H1 (cell line): ENCODE data around the gene SBF1. TPM values are rescaled to one million over a fixed set of nuclear protein-coding genes. Genes with fewer than 3 reads are reported as not detected.

Experiments used
- CTCF ChIA-PET: fragments of 300-600 bp; sonication (Branson Sonifier 250); formaldehyde crosslinking; loops from one replicate; lab custom pipeline; 2021; ENCODE audit not compliant: partially characterized antibody; lab: Charles Lee
- POLR2A ChIA-PET: fragments of 300-600 bp; sonication (Branson Sonifier 250); formaldehyde crosslinking; loops from one replicate; lab custom pipeline; 2021; ENCODE audit warnings: inconsistent platforms; ENCODE audit not compliant: partially characterized antibody; lab: Charles Lee
- DNase-seq, 2 experiments: peaks; one replicate each; pipeline versions ENCODE4 v3.0.0 to v3.0.0-alpha.2; 2010 to 2022; ENCODE audit warnings: low spot score in 2 of 2, low read depth in 1 of 2, mixed read lengths in 1 of 2
- FAIRE-seq: peaks from 2 replicates; lab custom pipeline; 2011; peaks lifted over from hg19 to GRCh38; lab: Jason Lieb, UNC
- H2AFZ ChIP-seq: 2 replicates; pipeline ENCODE4 v1.8.1; 2012; ENCODE audit warnings: low read length, inconsistent platforms
- H2AK5ac ChIP-seq: 2 replicates; pipeline ENCODE4 v1.6.1; 2013; ENCODE audit warnings: low read depth, low read length
- H2BK120ac ChIP-seq: replicated peaks from 2 replicates; pipeline ENCODE3; 2013; ENCODE audit warnings: low read depth, low read length, inconsistent platforms
- H2BK12ac ChIP-seq: 2 replicates; pipeline ENCODE4 v1.6.1; 2013; ENCODE audit warnings: low read depth, low read length
- H2BK15ac ChIP-seq: 2 replicates; pipeline ENCODE4 v1.6.1; 2013; ENCODE audit warnings: low read length
- H2BK20ac ChIP-seq: 2 replicates; pipeline ENCODE4 v1.6.1; 2013; ENCODE audit warnings: low read length
- H2BK5ac ChIP-seq: 2 replicates; pipeline ENCODE4 v1.6.1; 2013; ENCODE audit warnings: low read depth, low read length
- H3K14ac ChIP-seq: 2 replicates; pipeline ENCODE4 v1.6.1; 2013; ENCODE audit warnings: inconsistent platforms; ENCODE audit not compliant: insufficient read length
- H3K18ac ChIP-seq: 2 replicates; pipeline ENCODE4 v1.6.1; 2013; ENCODE audit warnings: low read length; ENCODE audit errors: extremely low read depth
- H3K23ac ChIP-seq: 2 replicates; pipeline ENCODE4 v1.6.1; 2013; ENCODE audit warnings: inconsistent platforms; ENCODE audit not compliant: insufficient read length
- H3K23me2 ChIP-seq: 2 replicates; pipeline ENCODE4 v1.6.1; 2013; ENCODE audit warnings: low read depth, low read length
- H3K27ac ChIP-seq: 2 replicates; pipeline ENCODE4 v1.6.1; 2011; ENCODE audit warnings: low read depth, low read length, inconsistent platforms
- H3K27me3 ChIP-seq, 4 experiments: replicated peaks in 1 of 4; 1 replicate in 1 of 4; 2 replicates in 3 of 4; pipeline versions ENCODE4 v1.6.1 to v1.8.1; 2011 to 2013; ENCODE audit warnings: low read length in 3 of 4, mild to moderate bottlenecking in 3 of 4, inconsistent platforms in 2 of 4, mixed read lengths in 2 of 4, moderate library complexity in 1 of 4; ENCODE audit not compliant: control insufficient read depth in 3 of 4, insufficient read depth in 3 of 4; ENCODE audit errors: extremely low read depth in 1 of 4
- H3K36me3 ChIP-seq, 4 experiments: 2 replicates each; pipeline versions ENCODE4 v1.6.1 to v1.8.1; 2011 to 2013; ENCODE audit warnings: mild to moderate bottlenecking in 4 of 4, low read length in 3 of 4, moderate library complexity in 2 of 4, control low read depth in 1 of 4, inconsistent platforms in 1 of 4; ENCODE audit not compliant: insufficient read depth in 4 of 4, control insufficient read depth in 2 of 4
- H3K4ac ChIP-seq: replicated peaks from 2 replicates; pipeline ENCODE3; 2013; ENCODE audit warnings: low read length, low read depth, mixed read lengths, inconsistent platforms; ENCODE audit not compliant: insufficient read length
- H3K4me1 ChIP-seq, 4 experiments: replicated peaks in 1 of 4; 1 replicate in 1 of 4; 2 replicates in 3 of 4; pipeline versions ENCODE4 v1.6.1 to v1.8.1; 2011 to 2013; ENCODE audit warnings: low read length in 3 of 4, inconsistent platforms in 2 of 4, mixed read lengths in 1 of 4; ENCODE audit not compliant: insufficient read depth in 4 of 4, control insufficient read depth in 3 of 4
- H3K4me2 ChIP-seq, 2 experiments: 2 replicates each; pipeline versions ENCODE4 v1.6.1 to v1.8.1; 2011 to 2013; ENCODE audit warnings: low read depth in 2 of 2, low read length in 2 of 2, control low read depth in 1 of 2, inconsistent platforms in 1 of 2, mild to moderate bottlenecking in 1 of 2; ENCODE audit not compliant: insufficient read depth in 1 of 2
- H3K4me3 ChIP-seq, 4 experiments: fragments of 200-600, 300-600 bp in 1 of 4; sonication (generic), shearing (Covaris generic), sonication (Bioruptor Twin) in 1 of 4; 2 replicates each; pipeline versions ENCODE4 v1.5.1 to v1.8.1; 2011 to 2016; ENCODE audit warnings: low read length in 4 of 4, low read depth in 3 of 4, control low read depth in 2 of 4, inconsistent platforms in 2 of 4, mild to moderate bottlenecking in 2 of 4, mixed read lengths in 1 of 4, moderate library complexity in 1 of 4; ENCODE audit not compliant: insufficient read depth in 2 of 4; ENCODE audit errors: extremely low read depth in 1 of 4
- H3K56ac ChIP-seq: replicated peaks from 2 replicates; pipeline ENCODE3; 2013; ENCODE audit warnings: low read depth, mild to moderate bottlenecking, mixed read lengths, low read length, inconsistent platforms; ENCODE audit not compliant: insufficient read length
- H3K79me1 ChIP-seq: 2 replicates; pipeline ENCODE4 v1.6.1; 2013; ENCODE audit warnings: low read depth, low read length, control low read depth
- H3K79me2 ChIP-seq, 2 experiments: 2 replicates each; pipeline versions ENCODE4 v1.6.1 to v1.8.1; 2012 to 2013; ENCODE audit warnings: low read length in 2 of 2, mild to moderate bottlenecking in 2 of 2, inconsistent platforms in 1 of 2; ENCODE audit not compliant: insufficient read depth in 2 of 2, control insufficient read depth in 1 of 2
- H3K9ac ChIP-seq, 4 experiments: replicated peaks in 1 of 4; 1 replicate in 1 of 4; 2 replicates in 3 of 4; pipeline versions ENCODE4 v1.6.1 to v1.8.1; 2011 to 2013; ENCODE audit warnings: low read depth in 3 of 4, low read length in 3 of 4, control low read depth in 2 of 4, mild to moderate bottlenecking in 2 of 4, moderate library complexity in 2 of 4, inconsistent platforms in 1 of 4; ENCODE audit errors: extremely low read depth in 1 of 4
- H3K9me3 ChIP-seq, 2 experiments: 2 replicates each; pipeline versions ENCODE4 v1.6.1 to v1.8.1; 2012 to 2013; ENCODE audit warnings: mild to moderate bottlenecking in 2 of 2, moderate library complexity in 2 of 2, control low read depth in 1 of 2, inconsistent platforms in 1 of 2, low read depth in 1 of 2, low read length in 1 of 2, mixed read lengths in 1 of 2; ENCODE audit not compliant: insufficient read depth in 2 of 2
- H4K20me1 ChIP-seq, 2 experiments: replicated peaks in 1 of 2; 2 replicates each; pipeline versions ENCODE3 to v1.8.1; 2011 to 2013; ENCODE audit warnings: inconsistent platforms in 2 of 2, low read length in 2 of 2, mild to moderate bottlenecking in 1 of 2; ENCODE audit not compliant: insufficient read depth in 2 of 2, control insufficient read depth in 1 of 2
- H4K5ac ChIP-seq: 2 replicates; pipeline ENCODE4 v1.6.1; 2013; ENCODE audit warnings: low read length, low read depth, mixed read lengths, inconsistent platforms; ENCODE audit not compliant: insufficient read length
- H4K8ac ChIP-seq: 2 replicates; pipeline ENCODE4 v1.8.0; 2013; ENCODE audit warnings: mild to moderate bottlenecking, moderate library complexity, low read length, inconsistent platforms; ENCODE audit not compliant: insufficient read depth; ENCODE audit errors: extremely low read depth
- H4K91ac ChIP-seq: replicated peaks from 2 replicates; pipeline ENCODE3; 2013; ENCODE audit warnings: low read length, mixed read lengths, inconsistent platforms; ENCODE audit not compliant: insufficient read length
- FOSL1 ChIP-seq: IDR thresholded peaks from 2 replicates; pipeline ENCODE4 v1.6.1; 2011; ENCODE audit warnings: mild to moderate bottlenecking, low read depth, low read length, moderate library complexity; ENCODE audit not compliant: insufficient read depth
- JUN ChIP-seq: IDR thresholded peaks from 2 replicates; pipeline ENCODE4 v1.6.1; 2011; ENCODE audit warnings: low read depth, mild to moderate bottlenecking, improper control_type of control experiment, low read length
- RBBP5 ChIP-seq: IDR thresholded peaks from 2 replicates; pipeline ENCODE4 v1.7.1; 2012; ENCODE audit warnings: low read depth, mild to moderate bottlenecking, inconsistent platforms, low read length, moderate library complexity, borderline replicate concordance
- SP4 ChIP-seq: IDR thresholded peaks from 2 replicates; pipeline ENCODE4 v1.6.1; 2012; ENCODE audit warnings: low read length, inconsistent platforms
- SRF ChIP-seq: IDR thresholded peaks from 2 replicates; pipeline ENCODE4 v1.6.1; 2011; ENCODE audit warnings: mild to moderate bottlenecking, low read depth, low read length, moderate library complexity
- TAF1 ChIP-seq: IDR thresholded peaks from 2 replicates; pipeline ENCODE4 v1.6.1; 2011; ENCODE audit warnings: mild to moderate bottlenecking, low read depth, low read length
- TEAD4 ChIP-seq: IDR thresholded peaks from 2 replicates; pipeline ENCODE4 v1.6.1; 2012; ENCODE audit warnings: low read depth, low read length, inconsistent platforms, mixed read lengths
- WGBS, 2 experiments: shearing (Covaris generic) in 1 of 2; methylation state at CpG; one replicate each; pipeline versions ENCODE4 v1.1.6 to v1.1.7; 2013 to 2015; ENCODE audit warnings: low lambda C conversion rate in 2 of 2, mixed read lengths in 2 of 2, inconsistent platforms in 1 of 2, low coverage in 1 of 2, missing lambda C conversion rate in 1 of 2; ENCODE audit not compliant: insufficient replicate concordance in 2 of 2, insufficient coverage in 1 of 2, insufficient read length in 1 of 2; ENCODE audit errors: extremely low coverage in 1 of 2, missing lambda C conversion rate in 1 of 2; 5-methylcytosine and 5-hydroxymethylcytosine counted together
- polyA plus RNA-seq, 7 experiments: library from polyadenylated mRNA; depleted of rRNA in 3 of 7; stranded (reverse) in 5 of 7; unstranded in 2 of 7; fragments of >200 nt in 5 of 7; fragments of 200-250 nt in 2 of 7; gene quantifications; 1 replicate in 5 of 7; 2 replicates in 1 of 7; 4 replicates in 1 of 7; pipeline versions ENCODE4 v1.2.1 to v1.2.3, GENCODE V29; 2011 to 2013; ENCODE audit warnings: missing spikeins in 2 of 7, mixed read lengths in 2 of 7
- total RNA-seq: library from RNA; stranded (reverse); fragmentation: NEBNext Ultra II Directional; extraction: Animal tissue kit (Norgen Biotek cat#: 25700); gene quantifications from 2 replicates; pipeline ENCODE4 v1.2.1, GENCODE V29; 2021

Gene SBF1
- total and polyA plus RNA-seq, 2 of the 8 experiments (the other 6 are each of a cell fraction or from before 2014, with no cell fraction given), result 29.1 to 71.5 TPM

GRCh38 chr22:50416996-50417395 lies 57.8 kb downstream of the SBF1 start:
- Histone ChIP-seq H3K4me1 (no peaks in the 10 kb centered on the region), H4K91ac (no peak overlapping the region), H3K79me2 (no peaks in the 10 kb centered on the region), H3K36me3 (peaks cover 16 to 50% (median 40%) of the 10 kb centered on the region in 4 experiments), H2BK15ac (no peak overlapping the region), H3K4ac (no peak overlapping the region), H3K27me3 (no peaks in the 10 kb centered on the region), H2BK12ac (no peak overlapping the region), H2BK5ac (no peak overlapping the region), H3K23ac (no peak overlapping the region), H4K5ac (no peak overlapping the region), H3K9me3 (no peaks in the 10 kb centered on the region), H3K56ac (no peak overlapping the region), H3K18ac (no peak overlapping the region), H3K27ac (no peak overlapping the region), H3K14ac (no peak overlapping the region), H2BK20ac (no peak overlapping the region), H3K4me2 (no peak overlapping the region), H2BK120ac (no peak overlapping the region), H3K79me1 (no peaks in the 10 kb centered on the region), H3K4me3 (no peak overlapping the region), H4K8ac (no peak overlapping the region), H3K23me2 (no peaks in the 10 kb centered on the region), H4K20me1 (peaks cover 0 to 6% of the 10 kb centered on the region in 2 experiments), H3K9ac (no peak overlapping the region), H2AK5ac (no peak overlapping the region), H2AFZ (no peak overlapping the region)
- CTCF ChIA-PET, result no interaction called here
- TF ChIP-seq JUN (no peak), RBBP5 (no peak), SP4 (no peak), TEAD4 (no peak), SRF (no peak), FOSL1 (no peak), TAF1 (no peak)
- POLR2A ChIA-PET, result no interaction called here
- DNase-seq (no peak), FAIRE-seq (no peak)
- 87% methylated on average over 8 of the region's 8 CpGs; no CpG with 5 or more reads in 1 of the 2 experiments for WGBS, 2 experiments
